ENCODE measurements around the gene SCGB1C1.
"Not testable (repeated sequence)": the region's sequence is repeated elsewhere in the genome, so short reads cannot be mapped to it uniquely, and the experiment has no call there.

The SCGB1C1 gene

DNA sequence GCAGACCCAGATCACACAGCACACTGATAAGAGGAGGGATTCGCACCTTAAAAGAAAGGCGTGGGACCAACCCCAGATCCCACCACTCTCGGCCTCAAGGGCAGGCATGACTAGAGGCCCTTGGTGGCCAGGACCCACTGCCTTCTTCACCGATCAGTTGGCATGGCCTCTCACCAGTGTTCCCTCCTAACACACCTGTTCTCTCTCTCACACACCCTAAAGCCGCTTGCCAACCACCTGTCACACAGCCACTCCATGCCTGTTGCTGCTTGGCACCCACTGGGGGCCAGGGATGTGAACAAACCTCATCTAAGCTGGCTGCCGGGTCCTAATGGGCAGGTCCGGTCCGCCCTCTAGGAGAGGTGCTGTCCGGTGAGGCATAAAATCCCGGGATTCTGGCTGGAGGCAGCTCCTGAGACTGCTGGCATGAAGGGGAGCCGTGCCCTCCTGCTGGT is at the start of gene SCGB1C1:
Gene SCGB1C1 (plus strand): TSS at position 405 of the 455 bp plus-strand sequence. CDS start 22 bp downstream, at position 427.
- not testable (repeated sequence) for DNase-seq (ENCODE audit: low read depth in 3 of 3)

GRCh38 chr11:180242-180641 is 12.6 kb upstream of the SCGB1C1 start:
- DNase-seq (ENCODE audit: low read depth in 3 of 3): not testable (repeated sequence)

DNA sequence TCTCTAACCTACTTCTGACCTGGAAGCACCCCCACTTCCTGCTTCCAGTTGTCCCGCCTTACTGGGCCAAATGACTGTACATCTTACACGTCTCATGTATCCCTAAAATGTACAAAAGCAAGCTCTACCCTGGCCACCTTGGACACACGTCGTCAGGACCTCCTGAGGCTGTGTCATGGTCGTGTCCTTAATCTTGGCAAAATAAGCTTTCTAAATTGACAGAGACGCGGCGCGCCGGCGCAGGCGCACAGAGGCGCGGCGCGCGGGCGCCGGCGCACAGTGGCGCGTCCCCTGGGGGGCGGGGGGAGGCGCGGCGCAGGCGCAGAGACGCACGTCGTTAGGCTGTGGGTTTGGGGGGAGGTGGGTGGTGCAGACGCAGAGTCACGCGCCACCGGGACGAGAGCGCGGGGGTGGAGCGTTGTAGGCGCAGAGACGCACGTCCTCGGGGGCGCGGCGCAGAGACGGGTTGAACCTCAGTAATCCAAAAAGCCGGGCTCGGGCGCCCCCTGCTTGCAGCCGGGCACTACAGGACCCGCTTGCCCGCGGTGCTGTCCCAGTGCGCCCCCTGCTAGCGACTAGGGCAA is 3.6 kb upstream of the SCGB1C1 start:
- not testable (repeated sequence) for DNase-seq (ENCODE audit: low read depth in 3 of 3)

- not testable (repeated sequence) for DNase-seq (ENCODE audit: low read depth in 3 of 3)
These were observed 3.0 kb upstream of the SCGB1C1 start for GRCh38 chr11:189843-190311.

DNA sequence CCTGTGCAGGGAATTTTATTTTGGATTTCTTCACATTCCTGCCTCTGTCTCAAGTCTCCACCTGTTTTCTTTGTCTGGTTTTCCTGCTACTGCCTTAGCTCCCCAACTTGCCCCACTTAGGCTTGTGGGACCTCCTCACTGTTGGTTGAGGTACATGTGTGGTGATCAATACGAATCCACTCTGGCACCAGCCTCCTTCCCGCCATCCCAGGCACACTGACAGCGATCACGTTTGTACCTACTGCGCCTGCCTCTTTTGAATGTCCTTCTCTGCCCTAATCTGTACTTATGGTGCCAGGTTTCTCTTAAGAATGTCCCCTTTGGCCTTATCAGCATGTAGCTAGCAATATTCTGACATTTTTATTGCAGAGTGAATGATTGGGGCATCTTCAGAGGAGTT is 2.3 kb upstream of the SCGB1C1 start:
- DNase-seq (ENCODE audit: low read depth in 3 of 3): not testable (repeated sequence)

- DNase-seq (ENCODE audit: low read depth in 3 of 3): not testable (repeated sequence)
These were observed 1.1 kb upstream of the SCGB1C1 start for GRCh38 chr11:191490-192478.

GRCh38 chr11:193481-193880 is 603 bp downstream of the SCGB1C1 start:
- DNase-seq (ENCODE audit: low read depth in 3 of 3): not testable (repeated sequence)

GRCh38 chr11:196786-197731 is 4.2 kb downstream of the SCGB1C1 start:
- DNase-seq (ENCODE audit: low read depth in 3 of 3): no peak

DNA sequence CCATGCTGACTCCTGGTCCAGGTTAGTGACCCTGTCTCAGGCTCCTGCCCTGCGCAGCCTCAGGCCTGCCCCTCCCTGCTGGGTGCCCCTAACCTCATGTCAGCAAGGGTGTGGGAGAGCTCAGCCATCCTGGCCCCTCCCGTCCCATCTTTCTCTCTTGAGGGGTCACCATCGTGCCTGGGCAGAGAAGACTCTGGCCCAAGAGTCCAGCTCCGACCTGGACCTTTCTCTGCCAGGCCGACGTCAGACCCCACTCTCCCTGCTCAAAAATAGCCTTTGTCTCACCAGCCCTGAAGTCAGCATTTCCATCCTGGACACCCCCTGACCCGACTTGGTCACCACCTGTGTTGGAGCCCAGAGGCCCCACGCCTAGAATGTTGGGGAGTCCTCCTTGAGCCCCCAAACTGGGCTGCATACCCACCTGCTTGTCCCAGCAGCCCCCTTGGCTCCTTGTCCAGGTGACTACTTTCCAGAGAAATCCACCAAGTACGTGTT is 4.9 kb downstream of the SCGB1C1 start:
- DNase-seq (ENCODE audit: low read depth in 3 of 3): no peak

DNA sequence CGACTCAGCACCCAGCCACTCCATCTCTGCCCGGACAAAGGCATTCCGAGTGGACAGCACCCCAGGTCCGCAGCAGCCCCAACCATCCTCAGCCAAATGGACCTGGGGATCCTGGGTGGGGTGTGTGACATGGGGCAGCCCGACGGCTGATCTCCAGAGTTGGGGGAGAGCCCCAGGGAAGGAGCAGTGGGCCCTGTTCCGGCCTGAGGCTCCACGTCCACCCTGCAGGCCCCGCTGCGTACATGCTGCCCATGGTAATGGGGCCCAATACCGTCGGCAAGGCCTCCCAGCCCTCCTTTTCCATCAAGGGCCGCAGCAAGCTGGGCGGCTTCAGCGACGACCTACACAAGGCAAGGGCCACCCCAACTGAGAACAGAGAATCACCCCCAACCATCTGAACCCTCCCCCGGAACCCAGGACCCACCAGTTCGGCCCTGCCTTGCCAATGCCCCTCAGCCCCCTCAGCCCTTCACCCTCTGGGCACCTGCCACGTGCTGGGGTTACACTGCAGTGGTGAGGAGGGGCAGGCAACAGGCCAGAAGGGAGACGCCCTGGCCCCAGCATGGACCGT is 5.4 kb downstream of the SCGB1C1 start:
- DNase-seq (ENCODE audit: low read depth in 3 of 3): no peak

- DNase-seq (ENCODE audit: low read depth in 3 of 3): no peak
These were observed 6.2 kb downstream of the SCGB1C1 start for GRCh38 chr11:199004-199581.

GRCh38 chr11:199782-200181 is 6.9 kb downstream of the SCGB1C1 start:
- DNase-seq (ENCODE audit: low read depth in 3 of 3): no peak

GRCh38 chr11:200224-201003 is 7.5 kb downstream of the SCGB1C1 start:
- no peak for DNase-seq (ENCODE audit: low read depth in 3 of 3)

GRCh38 chr11:201966-202365 is 9.1 kb downstream of the SCGB1C1 start:
- DNase-seq (ENCODE audit: low read depth in 3 of 3): no peak

- DNase-seq (ENCODE audit: low read depth in 3 of 3): no peak
These were observed 9.6 kb downstream of the SCGB1C1 start for GRCh38 chr11:202490-202889.

DNA sequence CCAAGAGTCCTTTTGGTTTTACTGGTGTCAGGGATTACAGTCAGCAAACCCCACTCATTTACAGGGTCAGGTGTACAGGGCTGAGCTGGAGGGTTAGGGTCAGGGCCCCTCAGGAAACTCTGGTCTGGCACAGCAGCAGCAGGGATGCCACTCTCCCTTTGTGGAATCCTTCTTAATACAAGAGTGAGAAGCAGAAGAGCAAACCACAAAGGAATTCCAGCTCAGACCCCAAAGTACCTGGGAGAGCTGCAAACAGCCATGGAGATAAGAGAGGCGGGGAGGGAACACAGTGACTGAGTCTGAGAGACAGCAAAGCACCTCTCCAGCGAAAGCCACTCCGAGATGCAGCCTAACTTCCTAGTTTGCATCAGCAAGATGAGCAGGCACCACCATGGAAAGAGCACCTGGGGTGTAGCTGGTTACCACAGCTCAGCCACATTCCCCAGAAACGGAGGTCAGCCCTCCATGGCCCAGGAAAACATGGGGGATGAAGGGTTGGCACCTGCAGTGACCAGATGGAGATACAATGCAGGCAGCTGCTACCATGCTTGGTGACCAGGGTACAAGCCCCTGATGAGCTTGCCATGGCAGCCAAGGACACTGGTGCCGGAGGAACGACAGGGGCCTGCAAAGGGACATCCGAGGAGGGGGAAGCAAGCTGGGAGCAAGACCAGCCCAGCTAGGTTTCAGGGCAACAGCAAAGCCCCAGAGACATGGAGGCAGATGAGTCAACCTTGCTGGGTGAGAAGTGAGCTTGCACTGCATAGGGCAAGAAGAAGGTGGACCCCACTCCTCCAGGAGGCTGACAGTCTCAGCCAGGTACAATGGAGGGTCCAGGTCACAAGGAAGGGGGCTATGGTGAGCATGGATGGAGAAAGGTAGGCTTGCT is 10.4 kb downstream of the SCGB1C1 start:
- DNase-seq (ENCODE audit: low read depth in 3 of 3): no peak

DNA sequence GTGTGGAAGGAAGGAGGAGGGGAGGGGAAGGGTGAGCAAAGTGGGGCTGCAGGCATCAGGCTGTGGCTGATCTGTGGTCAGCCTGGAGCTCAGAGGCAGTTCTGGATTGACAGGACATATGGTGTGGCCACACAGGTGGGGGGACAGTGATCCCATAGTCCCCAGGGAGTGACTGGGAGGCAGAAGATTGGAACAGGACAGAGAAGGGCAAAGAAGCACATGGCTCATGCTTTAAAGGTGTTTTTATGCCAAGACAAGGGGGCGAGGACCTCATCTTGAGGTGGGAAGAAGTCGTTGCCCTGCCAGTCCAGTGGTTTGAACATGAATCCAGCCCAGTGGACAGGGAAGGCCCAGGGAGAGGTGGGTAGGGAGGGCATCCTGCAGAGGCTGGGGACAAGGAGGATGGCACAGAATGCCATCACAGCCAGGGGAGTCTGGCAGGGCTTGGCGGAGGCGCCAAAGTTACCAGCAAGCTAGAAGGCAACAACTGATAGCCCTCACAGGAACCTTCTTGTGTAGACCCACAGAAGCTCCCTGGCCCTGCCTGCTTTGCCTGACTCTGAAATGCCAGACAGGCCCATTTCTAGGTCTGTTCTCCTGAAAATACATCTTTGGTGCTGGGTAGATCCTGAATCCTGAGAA is 11.2 kb downstream of the SCGB1C1 start:
- DNase-seq (ENCODE audit: low read depth in 3 of 3): no peak

GRCh38 chr11:204587-205109 is 11.8 kb downstream of the SCGB1C1 start:
- no peak for DNase-seq (ENCODE audit: low read depth in 3 of 3)
